ENCODE measurements around the gene DNAH5. TPM values are rescaled to one million over a fixed set of nuclear protein-coding genes. Genes with fewer than 3 reads are reported as not detected.

Gene DNAH5
- total RNA-seq, 4 donors from 2014 or later, result 0.17 to 1.2 (median 0.63) TPM

GRCh38 chr5:13972029-13972428 is 27.5 kb upstream of the DNAH5 start:
- Histone ChIP-seq H3K36me3 (no peaks in the 10 kb centered on the region), H3K4me3 (no peak overlapping the region), H3K4me1 (peaks cover 0 to 13% (median 10%) of the 10 kb centered on the region in 4 donors), H3K9me3 (peaks cover 0 to 7% (median 0%) of the 10 kb centered on the region in 4 donors), H3K27me3 (no peaks in the 10 kb centered on the region), H3K27ac (replicated peaks in 1 of 4) (no peak overlapping the region)
- no peak for TF ChIP-seq POLR2AphosphoS5 (IDR thresholded peaks at IDR 0.05)
- no peak for TF ChIP-seq EP300 (IDR thresholded peaks at IDR 0.05)
- TF ChIP-seq POLR2A (IDR thresholded peaks at IDR 0.05; ENCODE audit: low read depth), result no peak
- WGBS, result 76% methylated on average over 7 of the region's 7 CpGs
- DNase-seq (ENCODE audit: extremely low spot score), result no peak
- intact Hi-C loops (cut with DNase I), result no loop called here

GRCh38 chr5:13957032-13957645 is 12.7 kb upstream of the DNAH5 start:
- Histone ChIP-seq H3K4me3 (no peak overlapping the region), H3K4me1 (no peaks in the 10 kb centered on the region), H3K27ac (replicated peaks in 1 of 4) (no peak overlapping the region), H3K36me3 (no peaks in the 10 kb centered on the region), H3K9me3 (no peaks in the 10 kb centered on the region), H3K27me3 (peaks cover 0 to 8% (median 0%) of the 10 kb centered on the region in 4 donors)
- TF ChIP-seq POLR2AphosphoS5 (IDR thresholded peaks at IDR 0.05), result no peak
- TF ChIP-seq CTCF (IDR thresholded peaks at IDR 0.05), result peak; percentile 20 to 45 (median 32)
- no peak for TF ChIP-seq POLR2A (IDR thresholded peaks at IDR 0.05; ENCODE audit: low read depth)
- TF ChIP-seq EP300 (IDR thresholded peaks at IDR 0.05), result no peak
- intact Hi-C loops (cut with DNase I), result no loop called here
- no peak for DNase-seq (ENCODE audit: extremely low spot score)

- Histone ChIP-seq H3K9me3 (no peaks in the 10 kb centered on the region), H3K27me3 (peaks cover 0 to 8% (median 0%) of the 10 kb centered on the region in 4 donors), H3K4me3 (no peak overlapping the region), H3K27ac (replicated peaks in 1 of 4) (no peak overlapping the region), H3K36me3 (no peaks in the 10 kb centered on the region), H3K4me1 (no peaks in the 10 kb centered on the region)
- intact Hi-C loops (cut with DNase I), result no loop called here
- no peak for TF ChIP-seq CTCF (IDR thresholded peaks at IDR 0.05)
- TF ChIP-seq POLR2A (IDR thresholded peaks at IDR 0.05; ENCODE audit: low read depth), result no peak
- TF ChIP-seq POLR2AphosphoS5 (IDR thresholded peaks at IDR 0.05), result no peak
- no peak for TF ChIP-seq EP300 (IDR thresholded peaks at IDR 0.05)
- DNase-seq (ENCODE audit: extremely low spot score), result no peak
- WGBS, result 62% methylated on average over 3 of the region's 3 CpGs
These were observed 12.0 kb upstream of the DNAH5 start for GRCh38 chr5:13956471-13956870.

GRCh38 chr5:13955896-13956295 is 11.4 kb upstream of the DNAH5 start:
- no peaks in the 10 kb centered on the region for H3K9me3 ChIP-seq
- no peaks in the 10 kb centered on the region for H3K36me3 ChIP-seq
- no peak for DNase-seq (ENCODE audit: extremely low spot score)
- peaks cover 0 to 8% (median 0%) of the 10 kb centered on the region in 4 donors for H3K27me3 ChIP-seq
- H3K4me1 ChIP-seq, result no peaks in the 10 kb centered on the region
- WGBS, result 88% methylated on average over 5 of the region's 5 CpGs
- TF ChIP-seq EP300 (IDR thresholded peaks at IDR 0.05) (no peak), POLR2AphosphoS5 (IDR thresholded peaks at IDR 0.05) (no peak), POLR2A (IDR thresholded peaks at IDR 0.05; ENCODE audit: low read depth) (no peak), CTCF (IDR thresholded peaks at IDR 0.05) (no peak)
- intact Hi-C loops (cut with DNase I), result no loop called here
- H3K27ac ChIP-seq (replicated peaks in 1 of 4), result no peak overlapping the region
- no peak overlapping the region for H3K4me3 ChIP-seq

GRCh38 chr5:13946111-13946510 is 1.6 kb upstream of the DNAH5 start:
- H3K27ac ChIP-seq (replicated peaks in 1 of 4), result no peak overlapping the region
- no peaks in the 10 kb centered on the region for H3K4me1 ChIP-seq
- DNase-seq (ENCODE audit: extremely low spot score), result no peak
- TF ChIP-seq POLR2AphosphoS5 (IDR thresholded peaks at IDR 0.05) (no peak), EP300 (IDR thresholded peaks at IDR 0.05) (no peak), CTCF (IDR thresholded peaks at IDR 0.05) (no peak), POLR2A (IDR thresholded peaks at IDR 0.05; ENCODE audit: low read depth) (no peak)
- no peaks in the 10 kb centered on the region for H3K27me3 ChIP-seq
- H3K9me3 ChIP-seq, result no peaks in the 10 kb centered on the region
- H3K4me3 ChIP-seq, result no peak overlapping the region
- no peaks in the 10 kb centered on the region for H3K36me3 ChIP-seq
- 89% methylated on average over 5 of the region's 10 CpGs for WGBS
- intact Hi-C loops (cut with DNase I), result no loop called here

All from esophagus muscularis mucosa (tissue), 4 donors.